C4-2B (cell line): Measurements from ENCODE around the gene R3HDM1.

Experiments
- H3K27ac ChIP-seq: fragments of 450-650 bp; 2 replicates; pipeline ENCODE4 v1.5.1; 2017
- CTCF ChIP-seq: fragments of 450-650 bp; conservative IDR thresholded peaks from 2 replicates; pipeline ENCODE4 v1.5.1; 2017; ENCODE audit warnings: mild to moderate bottlenecking
- ZFX ChIP-seq: fragments of 450-650 bp; IDR thresholded peaks from 2 replicates; pipeline ENCODE4 v1.6.1; 2017

The R3HDM1 gene

DNA sequence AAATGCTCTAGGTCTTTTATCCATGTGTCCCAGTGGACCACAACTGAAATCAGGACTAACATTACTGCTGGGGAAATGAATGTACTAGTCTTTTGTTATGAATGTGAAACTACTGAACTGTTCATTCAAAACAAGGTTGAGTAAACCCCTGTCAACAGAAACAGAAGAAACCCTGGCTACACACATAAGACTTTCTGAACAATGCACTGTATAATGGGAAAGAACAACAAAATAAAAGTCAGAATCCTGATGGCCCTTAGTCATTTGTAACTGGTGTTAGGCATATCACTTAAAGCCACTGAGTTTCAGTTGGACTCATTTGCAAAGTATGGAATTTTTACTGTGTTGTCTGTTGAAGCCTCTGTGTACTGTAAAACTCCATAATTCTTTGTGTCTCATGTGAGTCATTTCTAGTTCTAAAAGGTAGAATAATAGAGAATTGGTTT, 133.4 kb downstream of the R3HDM1 start:
- H3K27ac ChIP-seq, result no peak overlapping the region
- no peak for TF ChIP-seq ZFX
- no peak for TF ChIP-seq CTCF

DNA sequence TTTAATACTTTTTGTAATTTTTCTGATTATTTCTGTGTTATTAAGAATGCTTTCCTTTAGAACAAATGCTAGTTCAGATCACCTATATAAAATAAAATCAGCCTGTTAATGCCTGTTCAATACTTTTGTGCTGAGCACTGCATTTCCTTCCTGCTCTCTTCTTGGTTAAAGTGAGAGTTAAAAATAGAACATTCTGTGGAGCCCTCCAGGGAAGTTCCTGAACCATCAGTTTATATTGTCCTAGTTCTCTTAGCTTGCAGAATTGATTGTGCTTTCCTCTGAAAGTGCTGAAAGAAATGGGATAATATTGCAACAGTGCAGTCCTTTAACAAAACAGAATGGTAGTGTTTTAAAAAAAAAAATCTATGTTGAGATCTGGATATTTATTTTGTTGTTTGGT, 135.8 kb downstream of the R3HDM1 start:
- H3K27ac ChIP-seq, result no peak overlapping the region
- no peak for TF ChIP-seq ZFX
- TF ChIP-seq CTCF, result no peak

DNA sequence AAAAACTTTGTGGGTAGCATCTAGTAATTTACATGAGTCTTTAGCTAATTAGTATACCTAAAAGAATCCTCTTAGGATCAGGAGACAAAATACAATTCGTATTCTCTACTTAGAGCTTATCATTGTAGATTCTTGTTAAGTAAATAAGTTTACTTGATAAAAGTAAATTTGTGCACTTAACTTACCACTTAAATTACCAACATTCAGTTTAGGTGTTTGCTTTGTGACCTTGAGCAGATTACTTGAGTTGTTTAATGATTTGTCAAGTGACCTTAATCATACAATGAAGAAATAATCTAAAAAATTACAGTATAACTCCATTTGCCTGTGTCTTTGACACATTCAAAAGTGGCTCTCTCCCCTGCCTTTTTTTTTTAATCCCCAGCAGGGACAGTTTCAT, 143.2 kb downstream of the R3HDM1 start:
- TF ChIP-seq CTCF, result no peak
- TF ChIP-seq ZFX, result no peak

GRCh38 chr2:135676031-135676430, 144.7 kb downstream of the R3HDM1 start:
- H3K27ac ChIP-seq, result no peak overlapping the region
- TF ChIP-seq CTCF (no peak), ZFX (no peak)

More for the DNA sequence above, 143.2 kb downstream of the R3HDM1 start:
- H3K27ac ChIP-seq, result no peak overlapping the region

- no peak for TF ChIP-seq ZFX
- TF ChIP-seq CTCF, result no peak
- no peak overlapping the region for H3K27ac ChIP-seq
Measured at GRCh38 chr2:135679125-135679524, 147.8 kb downstream of the R3HDM1 start.

- TF ChIP-seq CTCF, result no peak
- TF ChIP-seq ZFX, result no peak
- H3K27ac ChIP-seq, result no peak overlapping the region
Measured at GRCh38 chr2:135685361-135685760, 154.1 kb downstream of the R3HDM1 start.

GRCh38 chr2:135688978-135689377, 157.7 kb downstream of the R3HDM1 start:
- H3K27ac ChIP-seq, result no peak overlapping the region
- no peak for TF ChIP-seq ZFX
- TF ChIP-seq CTCF, result no peak
